Measurements from ENCODE around the gene TUBA4A. TPM values are rescaled to one million over a fixed set of nuclear protein-coding genes. Genes with fewer than 3 reads are reported as not detected.
A peak's percentile ranks its signal among the peaks of the same experiment; 100 is the strongest.

Gene TUBA4A
- total and polyA plus RNA-seq, 9 of the 15 experiments (the other 6 are each of a cell fraction or from before 2014, with no cell fraction given) = 25.1 to 174 (median 42.4) TPM

DNA sequence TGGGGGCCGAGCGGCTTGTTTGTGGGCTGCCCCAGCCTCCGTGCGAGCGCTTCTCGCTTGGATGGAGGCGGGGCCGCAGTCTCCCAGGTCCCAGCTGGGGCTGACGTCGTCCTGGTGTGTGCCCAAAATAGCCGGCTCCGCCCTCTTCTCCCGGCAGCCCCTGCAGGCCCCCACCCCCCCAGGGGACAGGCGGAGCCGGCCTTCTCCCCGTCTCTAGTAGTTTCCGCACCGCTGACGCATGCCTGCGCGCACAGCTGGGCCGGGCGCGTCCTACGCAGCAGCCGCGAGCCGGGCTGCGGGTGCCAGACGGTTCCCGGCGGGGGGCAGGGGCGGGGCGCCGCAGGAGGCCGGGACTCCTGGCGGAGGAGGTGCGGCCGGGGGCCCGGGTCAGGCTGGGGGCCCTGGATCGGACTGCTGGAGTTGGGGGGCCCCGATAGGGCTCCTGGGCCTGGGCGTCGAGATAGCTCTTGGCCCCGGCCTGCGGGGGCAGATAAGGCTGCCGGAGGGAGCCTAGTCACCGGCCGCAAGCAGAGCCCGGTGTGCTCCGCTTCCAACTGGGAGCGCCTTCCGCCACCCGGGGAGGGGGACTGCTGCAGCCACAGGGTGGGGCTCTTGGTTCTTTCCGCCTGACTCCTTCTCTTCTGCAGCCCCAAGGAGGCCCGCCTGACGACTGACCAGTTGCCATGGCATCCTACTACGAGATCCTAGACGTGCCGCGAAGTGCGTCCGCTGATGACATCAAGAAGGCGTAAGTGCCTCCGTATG is 25.6 kb upstream of the TUBA4A start, which contains the start of gene DNAJB2 (continued):
- peak; percentile 86 for TF ChIP-seq ZNF274 (IDR thresholded peaks at IDR 0.05; ENCODE audit: borderline replicate concordance, low read depth, low read length)
- no peak for TF ChIP-seq ARHGAP35 (IDR thresholded peaks at IDR 0.05; ENCODE audit: partially characterized antibody)
- TF ChIP-seq CC2D1A (IDR thresholded peaks at IDR 0.05) = peak; percentile 95
- peak; percentile 91 for TF ChIP-seq STAT5A (IDR thresholded peaks at IDR 0.05; ENCODE audit: borderline replicate concordance, low read length)
- peak; percentile 92 for TF ChIP-seq HNRNPLL (IDR thresholded peaks at IDR 0.05; ENCODE audit: low read depth, low read length, poor library complexity, severe bottlenecking)
- TF ChIP-seq HNRNPK (IDR thresholded peaks at IDR 0.05; ENCODE audit: low read depth, low read length, poor library complexity, severe bottlenecking) = peak; percentile 99
- peak; percentile 96 for TF ChIP-seq DACH1 (IDR thresholded peaks at IDR 0.05; ENCODE audit: partially characterized antibody)
- no peak for TF ChIP-seq FOXJ3 (CRISPR knock-in tag; IDR thresholded peaks at IDR 0.05)
- TF ChIP-seq, protein P1, sequence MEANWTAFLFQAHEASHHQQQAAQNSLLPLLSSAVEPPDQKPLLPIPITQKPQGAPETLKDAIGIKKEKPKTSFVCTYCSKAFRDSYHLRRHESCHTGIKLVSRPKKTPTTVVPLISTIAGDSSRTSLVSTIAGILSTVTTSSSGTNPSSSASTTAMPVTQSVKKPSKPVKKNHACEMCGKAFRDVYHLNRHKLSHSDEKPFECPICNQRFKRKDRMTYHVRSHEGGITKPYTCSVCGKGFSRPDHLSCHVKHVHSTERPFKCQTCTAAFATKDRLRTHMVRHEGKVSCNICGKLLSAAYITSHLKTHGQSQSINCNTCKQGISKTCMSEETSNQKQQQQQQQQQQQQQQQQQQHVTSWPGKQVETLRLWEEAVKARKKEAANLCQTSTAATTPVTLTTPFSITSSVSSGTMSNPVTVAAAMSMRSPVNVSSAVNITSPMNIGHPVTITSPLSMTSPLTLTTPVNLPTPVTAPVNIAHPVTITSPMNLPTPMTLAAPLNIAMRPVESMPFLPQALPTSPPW (CRISPR knock-in tag; IDR thresholded peaks at IDR 0.05) = peak; percentile 97
- TF ChIP-seq, protein P2, sequence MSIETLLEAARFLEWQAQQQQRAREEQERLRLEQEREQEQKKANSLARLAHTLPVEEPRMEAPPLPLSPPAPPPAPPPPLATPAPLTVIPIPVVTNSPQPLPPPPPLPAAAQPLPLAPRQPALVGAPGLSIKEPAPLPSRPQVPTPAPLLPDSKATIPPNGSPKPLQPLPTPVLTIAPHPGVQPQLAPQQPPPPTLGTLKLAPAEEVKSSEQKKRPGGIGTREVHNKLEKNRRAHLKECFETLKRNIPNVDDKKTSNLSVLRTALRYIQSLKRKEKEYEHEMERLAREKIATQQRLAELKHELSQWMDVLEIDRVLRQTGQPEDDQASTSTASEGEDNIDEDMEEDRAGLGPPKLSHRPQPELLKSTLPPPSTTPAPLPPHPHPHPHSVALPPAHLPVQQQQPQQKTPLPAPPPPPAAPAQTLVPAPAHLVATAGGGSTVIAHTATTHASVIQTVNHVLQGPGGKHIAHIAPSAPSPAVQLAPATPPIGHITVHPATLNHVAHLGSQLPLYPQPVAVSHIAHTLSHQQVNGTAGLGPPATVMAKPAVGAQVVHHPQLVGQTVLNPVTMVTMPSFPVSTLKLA (conservative IDR thresholded peaks at IDR 0.05) = peak; percentile 77 to 85
- TF ChIP-seq ETV1 (tag; conservative IDR thresholded peaks at IDR 0.05; ENCODE audit: low read depth) = peak; percentile 84
- TF ChIP-seq TAF1 (IDR thresholded peaks at IDR 0.05; ENCODE audit: control insufficient read depth, extremely low read depth, insufficient read depth, low read length, severe bottlenecking) = peak; percentile 51
- peak; percentile 1 for TF ChIP-seq KDM5B (IDR thresholded peaks at IDR 0.05; ENCODE audit: insufficient replicate concordance, low read depth, low read length)
- TF ChIP-seq, protein P3, sequence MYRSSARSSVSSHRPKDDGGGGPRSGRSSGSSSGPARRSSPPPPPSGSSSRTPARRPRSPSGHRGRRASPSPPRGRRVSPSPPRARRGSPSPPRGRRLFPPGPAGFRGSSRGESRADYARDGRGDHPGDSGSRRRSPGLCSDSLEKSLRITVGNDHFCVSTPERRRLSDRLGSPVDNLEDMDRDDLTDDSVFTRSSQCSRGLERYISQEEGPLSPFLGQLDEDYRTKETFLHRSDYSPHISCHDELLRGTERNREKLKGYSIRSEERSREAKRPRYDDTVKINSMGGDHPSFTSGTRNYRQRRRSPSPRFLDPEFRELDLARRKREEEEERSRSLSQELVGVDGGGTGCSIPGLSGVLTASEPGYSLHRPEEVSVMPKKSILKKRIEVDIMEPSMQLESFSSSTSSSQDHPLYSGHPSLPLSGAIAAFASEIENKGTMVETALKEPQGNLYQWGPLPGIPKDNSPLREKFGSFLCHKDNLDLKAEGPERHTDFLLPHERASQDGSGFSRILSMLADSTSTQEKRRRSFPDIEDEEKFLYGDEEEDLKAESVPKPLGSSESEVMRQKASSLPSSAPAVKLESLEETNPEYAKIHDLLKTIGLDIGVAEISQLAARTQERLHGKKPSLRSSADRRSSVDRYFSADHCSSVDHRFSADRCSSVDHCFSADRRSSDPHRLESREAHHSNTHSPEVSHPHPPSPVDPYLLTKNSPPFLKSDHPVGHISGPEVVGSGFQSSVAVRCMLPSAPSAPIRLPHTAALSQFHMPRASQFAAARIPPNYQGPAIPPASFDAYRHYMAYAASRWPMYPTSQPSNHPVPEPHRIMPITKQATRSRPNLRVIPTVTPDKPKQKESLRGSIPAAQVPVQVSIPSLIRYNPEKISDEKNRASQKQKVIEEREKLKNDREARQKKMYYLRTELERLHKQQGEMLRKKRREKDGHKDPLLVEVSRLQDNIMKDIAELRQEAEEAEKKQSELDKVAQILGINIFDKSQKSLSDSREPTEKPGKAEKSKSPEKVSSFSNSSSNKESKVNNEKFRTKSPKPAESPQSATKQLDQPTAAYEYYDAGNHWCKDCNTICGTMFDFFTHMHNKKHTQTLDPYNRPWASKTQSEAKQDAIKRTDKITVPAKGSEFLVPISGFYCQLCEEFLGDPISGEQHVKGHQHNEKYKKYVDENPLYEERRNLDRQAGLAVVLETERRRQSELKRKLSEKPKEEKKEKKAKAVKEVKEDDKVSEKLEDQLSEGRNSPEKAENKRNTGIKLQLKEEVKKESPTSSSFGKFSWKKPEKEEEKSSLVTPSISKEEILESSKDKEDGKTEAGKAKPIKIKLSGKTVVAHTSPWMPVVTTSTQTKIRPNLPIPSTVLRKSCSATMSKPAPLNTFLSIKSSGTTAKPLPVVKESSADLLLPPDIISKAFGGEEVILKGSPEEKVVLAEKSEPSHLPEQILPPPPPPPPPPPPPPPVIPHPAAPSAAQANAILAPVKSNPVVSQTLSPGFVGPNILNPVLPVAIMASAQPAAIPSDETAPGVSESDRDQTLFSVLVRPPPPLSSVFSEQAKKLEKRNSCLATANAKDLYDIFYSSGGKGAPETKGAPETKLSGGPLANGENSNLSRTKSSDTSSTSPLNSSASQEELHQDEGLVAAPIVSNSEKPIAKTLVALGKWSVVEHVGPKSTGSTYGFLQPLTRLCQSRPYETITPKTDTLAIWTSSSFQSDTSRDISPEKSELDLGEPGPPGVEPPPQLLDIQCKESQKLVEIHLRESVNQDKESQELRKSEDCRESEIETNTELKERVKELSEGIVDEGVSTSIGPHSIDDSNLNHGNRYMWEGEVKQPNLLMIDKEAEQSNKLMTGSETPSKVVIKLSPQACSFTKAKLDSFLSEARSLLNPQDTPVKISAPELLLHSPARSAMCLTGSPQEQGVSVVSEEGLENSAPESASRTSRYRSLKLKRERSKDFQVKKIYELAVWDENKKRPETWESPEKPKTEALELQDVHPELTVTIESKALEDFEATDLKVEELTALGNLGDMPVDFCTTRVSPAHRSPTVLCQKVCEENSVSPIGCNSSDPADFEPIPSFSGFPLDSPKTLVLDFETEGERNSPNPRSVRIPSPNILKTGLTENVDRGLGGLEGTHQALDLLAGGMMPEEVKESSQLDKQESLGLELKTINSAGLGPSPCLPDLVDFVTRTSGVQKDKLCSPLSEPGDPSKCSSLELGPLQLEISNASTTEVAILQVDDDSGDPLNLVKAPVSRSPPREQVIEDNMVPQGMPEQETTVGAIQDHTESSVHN (IDR thresholded peaks at IDR 0.05; ENCODE audit: borderline replicate concordance in 1 of 2, low read depth in 1 of 2) = peak in 1 of 2 experiments; percentile 76; a peak in 2 of 4 replicates
- TF ChIP-seq RFX1 (IDR thresholded peaks at IDR 0.05) = peak; percentile 96
